ENCODE data around the gene RAB29. TPM values are rescaled to one million over a fixed set of nuclear protein-coding genes. Genes with fewer than 3 reads are reported as not detected.

The RAB29 gene
- total RNA-seq, 1 donor from 2014 or later, result 10.0 TPM

GRCh38 chr1:205751036-205751651 is 24.1 kb downstream of the RAB29 start:
- H3K4me3 ChIP-seq (ENCODE audit: low read depth, low read length), result no peak overlapping the region
- TF ChIP-seq CTCF (conservative IDR thresholded peaks at IDR 0.05; ENCODE audit: low read depth, low read length), result no peak
- DNase-seq (ENCODE audit: low read depth), result no peak

- H3K4me3 ChIP-seq (ENCODE audit: low read depth, low read length), result peak within 1 kb of the TSS; percentile 88
- DNase-seq (ENCODE audit: low read depth), result peak; percentile 92
- no peak for TF ChIP-seq CTCF (conservative IDR thresholded peaks at IDR 0.05; ENCODE audit: low read depth, low read length)
Measured at GRCh38 chr1:205750138-205751035, 24.9 kb downstream of the RAB29 start, which contains the start of gene NUCKS1. Gene NUCKS1 (minus strand): TSS chr1:205750182. CDS start chr1:205749973, 209 bp downstream.

GRCh38 chr1:205749234-205750137 is 25.8 kb downstream of the RAB29 start:
- no peak for TF ChIP-seq CTCF (conservative IDR thresholded peaks at IDR 0.05; ENCODE audit: low read depth, low read length)
- peak; percentile 36 for DNase-seq (ENCODE audit: low read depth)
- peak overlapping the region; percentile 88 for H3K4me3 ChIP-seq (ENCODE audit: low read depth, low read length)

GRCh38 chr1:205748403-205749233 is 26.7 kb downstream of the RAB29 start:
- H3K4me3 ChIP-seq (ENCODE audit: low read depth, low read length), result peak overlapping the region; percentile 88
- peak; percentile 33 for DNase-seq (ENCODE audit: low read depth)
- no peak for TF ChIP-seq CTCF (conservative IDR thresholded peaks at IDR 0.05; ENCODE audit: low read depth, low read length)

- no peak for TF ChIP-seq CTCF (conservative IDR thresholded peaks at IDR 0.05; ENCODE audit: low read depth, low read length)
- H3K4me3 ChIP-seq (ENCODE audit: low read depth, low read length), result peak overlapping the region; percentile 88
- DNase-seq (ENCODE audit: low read depth), result no peak
Measured at GRCh38 chr1:205746757-205747412, 28.4 kb downstream of the RAB29 start.

All from epithelial cell of proximal tubule (primary cell).